Esophagus muscularis mucosa (tissue), 3 donors: ENCODE measurements around the gene SYTL2.

Experiments
- CTCF ChIP-seq, 3 experiments: fragments of 200-600 bp in 2 of 3; fragments of 450-650 bp in 1 of 3; sonication (generic) in 2 of 3; IDR thresholded peaks; one replicate each; pipeline ENCODE4 v1.5.1; 2017 to 2019; ENCODE audit warnings: antibody characterized with exemption in 3 of 3, mild to moderate bottlenecking in 2 of 3, moderate library complexity in 1 of 3
- POLR2A ChIP-seq: fragments of 450-650 bp; IDR thresholded peaks from one replicate; pipeline ENCODE4 v1.6.1; 2017; ENCODE audit warnings: antibody characterized with exemption, moderate library complexity, mild to moderate bottlenecking, low read depth
- POLR2AphosphoS5 ChIP-seq, 2 donors: sonication (generic); formaldehyde crosslinking; IDR thresholded peaks; one replicate each; pipeline ENCODE4 v1.6.1; 2017; ENCODE audit warnings: antibody characterized with exemption in 2 of 2

- TF ChIP-seq CTCF (IDR thresholded peaks at IDR 0.05) (no peak), POLR2A (no peak), POLR2AphosphoS5 (IDR thresholded peaks at IDR 0.05) (no peak)
Observed at GRCh38 chr11:85848556-85848955, 37.6 kb upstream of the SYTL2 start.
